A549 (cell line): Measurements from ENCODE around the gene STK17A. TPM values are rescaled to one million over a fixed set of nuclear protein-coding genes. Genes with fewer than 3 reads are reported as not detected.
A peak's percentile ranks its signal among the peaks of the same experiment; 100 is the strongest.

Source experiments
- ATAC-seq, 2 experiments: fragments of 200-7000 bp in 1 of 2; fragments of >200 bp in 1 of 2; cut with Nextera tagmentation in 1 of 2; cut with Tn5 transposase in 1 of 2; 3 replicates each; pipeline versions ENCODE4 v1.8.0 to v1.9.1; 2018 to 2020; ENCODE audit warnings: mild to moderate bottlenecking in 1 of 2, moderate library complexity in 1 of 2
- CTCF ChIA-PET: fragments of 300-600 bp; sonication (Branson Sonifier 250); formaldehyde crosslinking; extraction: SDS; loops from one replicate; lab custom pipeline; 2021; ENCODE audit warnings: antibody characterized with exemption, inconsistent platforms; lab: Yijun Ruan, JAX
- POLR2A ChIA-PET: fragments of 350-600 bp; formaldehyde crosslinking; extraction: SDS; loops from one replicate; lab custom pipeline; 2021; ENCODE audit warnings: antibody characterized with exemption, inconsistent platforms; lab: Yijun Ruan, JAX
- DNase-seq, 2 experiments: peaks; one replicate each; pipeline versions ENCODE4 v3.0.0 to v3.0.0-alpha.2; 2011 to 2016; ENCODE audit warnings: low read depth in 1 of 2, low spot score in 1 of 2
- FAIRE-seq: peaks from 2 replicates; lab custom pipeline; 2011; peaks lifted over from hg19 to GRCh38; lab: Jason Lieb, UNC
- H3K27ac ChIP-seq, 2 experiments: fragments of >200 bp; sonication (Bioruptor Twin); formaldehyde crosslinking; 3 replicates each; pipeline ENCODE4 v1.5.1; 2016 to 2017
- H3K4me1 ChIP-seq: fragments of >200 bp; sonication (Bioruptor Twin); formaldehyde crosslinking; 3 replicates; pipeline ENCODE4 v1.6.1; 2016
- H3K4me2 ChIP-seq: fragments of >200 bp; sonication (Bioruptor Twin); formaldehyde crosslinking; 3 replicates; pipeline ENCODE4 v1.6.1; 2016
- H3K4me3 ChIP-seq: fragments of >200 bp; sonication (Bioruptor Twin); formaldehyde crosslinking; 3 replicates; pipeline ENCODE4 v1.5.1; 2016
- H3K9me3 ChIP-seq: fragments of >200 bp; sonication (Bioruptor Twin); formaldehyde crosslinking; 3 replicates; pipeline ENCODE4 v1.6.1; 2016
- CBX2 ChIP-seq: fragments of 200-600 bp; sonication (generic); IDR thresholded peaks from 2 replicates; pipeline ENCODE4 v1.6.1; 2016; ENCODE audit warnings: low read depth, mild to moderate bottlenecking, borderline replicate concordance
- CEBPB ChIP-seq, 2 experiments: fragments of >200 bp in 1 of 2; sonication (Bioruptor Twin) in 1 of 2; formaldehyde crosslinking in 1 of 2; IDR thresholded peaks; 2 replicates each; pipeline ENCODE4 v1.6.1; 2012 to 2016
- CHD2 ChIP-seq: fragments of 150-350 bp; IDR thresholded peaks from 2 replicates; pipeline ENCODE4 v1.6.1; 2014; ENCODE audit warnings: low read length; ENCODE audit not compliant: partially characterized antibody
- EHF ChIP-seq: fragments of 250-450 bp; sonication (Bioruptor Pico); IDR thresholded peaks from 2 replicates; pipeline ENCODE4 v1.5.0; 2020; ENCODE audit warnings: mild to moderate bottlenecking
- FOSB ChIP-seq: fragments of 250-450 bp; sonication (Bioruptor Pico); IDR thresholded peaks from 2 replicates; pipeline ENCODE4 v1.5.0; 2020; ENCODE audit warnings: mild to moderate bottlenecking, moderate library complexity
- FOSL2 ChIP-seq, 2 experiments: fragments of 450-650 bp in 1 of 2; fragments of >200 bp in 1 of 2; sonication (Bioruptor Twin) in 1 of 2; formaldehyde crosslinking; IDR thresholded peaks; 2 replicates each; pipeline versions ENCODE4 v1.5.0 to v1.6.1; 2016 to 2020; ENCODE audit warnings: mild to moderate bottlenecking in 1 of 2, moderate library complexity in 1 of 2
- HDAC2 ChIP-seq: fragments of 200-600 bp; sonication (generic); IDR thresholded peaks from 2 replicates; pipeline ENCODE4 v1.6.1; 2016
- HOXA7 ChIP-seq: fragments of 250-450 bp; sonication (Bioruptor Pico); IDR thresholded peaks from 2 replicates; pipeline ENCODE4 v1.5.0; 2020; ENCODE audit warnings: mild to moderate bottlenecking, moderate library complexity
- HOXB5 ChIP-seq: fragments of 250-450 bp; sonication (Bioruptor Pico); IDR thresholded peaks from 2 replicates; pipeline ENCODE4 v1.5.0; 2020; ENCODE audit warnings: mild to moderate bottlenecking, moderate library complexity
- JUN ChIP-seq, 2 experiments: fragments of >200 bp; sonication (Bioruptor Twin); formaldehyde crosslinking; IDR thresholded peaks; 2 replicates in 1 of 2; 3 replicates in 1 of 2; pipeline ENCODE4 v1.6.1; 2016 to 2017
- KDM1A ChIP-seq: fragments of 200-600 bp; sonication (generic); IDR thresholded peaks from 2 replicates; pipeline ENCODE4 v1.6.1; 2016; ENCODE audit warnings: low read depth, mild to moderate bottlenecking
- MAFK ChIP-seq: fragments of 450-650 bp; IDR thresholded peaks from 2 replicates; pipeline ENCODE4 v1.6.1; 2014; ENCODE audit not compliant: partially characterized antibody
- MYC ChIP-seq: IDR thresholded peaks from 2 replicates; pipeline ENCODE4 v1.6.1; 2012; ENCODE audit warnings: mild to moderate bottlenecking, inconsistent platforms, low read length, improper control_type of control experiment, borderline replicate concordance
- PHF8 ChIP-seq: fragments of 200-600 bp; sonication (generic); IDR thresholded peaks from 2 replicates; pipeline ENCODE4 v1.6.1; 2016; ENCODE audit warnings: low read depth, mild to moderate bottlenecking, antibody characterized with exemption, moderate library complexity, borderline replicate concordance
- POLR2A ChIP-seq: IDR thresholded peaks from 2 replicates; pipeline ENCODE4 v1.6.1; 2012; ENCODE audit warnings: mild to moderate bottlenecking, low read length
- RNF2 ChIP-seq: fragments of 200-600 bp; sonication (generic); IDR thresholded peaks from 2 replicates; pipeline ENCODE4 v1.6.1; 2016; ENCODE audit warnings: low read depth, mild to moderate bottlenecking, antibody characterized with exemption, moderate library complexity, borderline replicate concordance
- TFCP2L1 ChIP-seq: fragments of 250-450 bp; sonication (Bioruptor Pico); IDR thresholded peaks from 2 replicates; pipeline ENCODE4 v1.5.0; 2021; ENCODE audit warnings: mild to moderate bottlenecking
- WGBS: methylation state at CpG from one replicate; pipeline ENCODE4 v1.1.6; 2017; ENCODE audit errors: missing lambda C conversion rate; 5-methylcytosine and 5-hydroxymethylcytosine counted together
- polyA plus RNA-seq, 4 experiments: library from polyadenylated mRNA; depleted of rRNA in 3 of 4; stranded (reverse); fragments of >200 nt; fragmentation: RNase III in 1 of 4; extraction: RNeasy Plus Mini Kit Qiagen cat#74134 plus additional on column Dnase treatment in 1 of 4; gene quantifications; 2 replicates in 3 of 4; 3 replicates in 1 of 4; pipeline ENCODE4 v1.2.3, GENCODE V29; 2011 to 2017
- TF ChIP-seq, protein P1 (sequence below): fragments of 200-600 bp; sonication (generic); IDR thresholded peaks from 2 replicates; pipeline ENCODE4 v1.6.1; 2016; ENCODE audit warnings: antibody characterized with exemption, mild to moderate bottlenecking, moderate library complexity
- TF ChIP-seq, protein P2 (sequence below): IDR thresholded peaks from 2 replicates; pipeline ENCODE4 v1.6.1; 2012
- TF ChIP-seq, protein P3 (sequence below): fragments of >200 bp; sonication (Bioruptor Twin); formaldehyde crosslinking; IDR thresholded peaks from 2 replicates; pipeline ENCODE4 v1.6.1; 2016
- TF ChIP-seq, protein P4 (sequence below): fragments of 250-450 bp; sonication (Bioruptor Pico); IDR thresholded peaks from 2 replicates; pipeline ENCODE4 v1.5.0; 2021; ENCODE audit warnings: mild to moderate bottlenecking, moderate library complexity, borderline replicate concordance
- TF ChIP-seq, protein P5 (sequence below): IDR thresholded peaks from 2 replicates; pipeline ENCODE4 v1.6.1; 2012
- TF ChIP-seq, protein P6 (sequence below): IDR thresholded peaks from 2 replicates; pipeline ENCODE4 v1.6.1; 2012; ENCODE audit warnings: low read depth, borderline replicate concordance

Gene STK17A
- polyA plus RNA-seq, 2 of the 4 experiments (the other 2 are of a cell fraction), result 27.3 to 47.5 TPM

DNA sequence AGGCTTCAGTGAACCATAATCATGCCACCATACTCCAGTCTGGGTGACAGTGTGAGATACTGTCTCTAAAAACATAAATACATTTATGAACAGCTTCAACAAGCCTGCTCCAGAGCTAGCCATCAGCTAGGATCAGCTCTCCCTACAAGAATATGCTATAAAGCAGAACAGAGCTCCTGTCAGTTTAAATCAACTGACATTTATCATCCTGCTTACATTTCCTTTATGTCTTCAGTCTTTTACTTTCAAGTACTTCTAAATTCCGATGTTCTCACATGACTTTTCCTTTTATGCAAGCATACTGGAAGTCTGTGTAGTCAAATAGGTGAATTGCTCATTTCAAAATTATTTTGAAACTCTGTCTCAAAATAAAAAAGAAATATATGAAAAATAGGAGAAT, 81.8 kb downstream of the STK17A start:
- Histone ChIP-seq H3K4me2 (no peak overlapping the region), H3K4me1 (peaks cover 67% of the 10 kb centered on the region), H3K27ac (peak overlapping the region in 1 of 2 experiments; percentile 65; a peak in 3 of 6 replicates), H3K4me3 (no peak overlapping the region), H3K9me3 (no peaks in the 10 kb centered on the region)
- ChIA-PET CTCF (interaction anchor here (1.5 to 2.0 kb wide), 3 partner anchors 9 to 82 kb away, joined by 5 to 6 read pairs (median 5); partner anchors contain the start of gene STK17A), POLR2A (no interaction called here)
- ATAC-seq, result no peak
- FAIRE-seq, result no peak
- WGBS, result 66% methylated on average over 1 of the region's 1 CpG
- DNase-seq, result no peak
- TF ChIP-seq HOXB5 (CRISPR knock-in tag), result no peak
- TF ChIP-seq, protein P1, sequence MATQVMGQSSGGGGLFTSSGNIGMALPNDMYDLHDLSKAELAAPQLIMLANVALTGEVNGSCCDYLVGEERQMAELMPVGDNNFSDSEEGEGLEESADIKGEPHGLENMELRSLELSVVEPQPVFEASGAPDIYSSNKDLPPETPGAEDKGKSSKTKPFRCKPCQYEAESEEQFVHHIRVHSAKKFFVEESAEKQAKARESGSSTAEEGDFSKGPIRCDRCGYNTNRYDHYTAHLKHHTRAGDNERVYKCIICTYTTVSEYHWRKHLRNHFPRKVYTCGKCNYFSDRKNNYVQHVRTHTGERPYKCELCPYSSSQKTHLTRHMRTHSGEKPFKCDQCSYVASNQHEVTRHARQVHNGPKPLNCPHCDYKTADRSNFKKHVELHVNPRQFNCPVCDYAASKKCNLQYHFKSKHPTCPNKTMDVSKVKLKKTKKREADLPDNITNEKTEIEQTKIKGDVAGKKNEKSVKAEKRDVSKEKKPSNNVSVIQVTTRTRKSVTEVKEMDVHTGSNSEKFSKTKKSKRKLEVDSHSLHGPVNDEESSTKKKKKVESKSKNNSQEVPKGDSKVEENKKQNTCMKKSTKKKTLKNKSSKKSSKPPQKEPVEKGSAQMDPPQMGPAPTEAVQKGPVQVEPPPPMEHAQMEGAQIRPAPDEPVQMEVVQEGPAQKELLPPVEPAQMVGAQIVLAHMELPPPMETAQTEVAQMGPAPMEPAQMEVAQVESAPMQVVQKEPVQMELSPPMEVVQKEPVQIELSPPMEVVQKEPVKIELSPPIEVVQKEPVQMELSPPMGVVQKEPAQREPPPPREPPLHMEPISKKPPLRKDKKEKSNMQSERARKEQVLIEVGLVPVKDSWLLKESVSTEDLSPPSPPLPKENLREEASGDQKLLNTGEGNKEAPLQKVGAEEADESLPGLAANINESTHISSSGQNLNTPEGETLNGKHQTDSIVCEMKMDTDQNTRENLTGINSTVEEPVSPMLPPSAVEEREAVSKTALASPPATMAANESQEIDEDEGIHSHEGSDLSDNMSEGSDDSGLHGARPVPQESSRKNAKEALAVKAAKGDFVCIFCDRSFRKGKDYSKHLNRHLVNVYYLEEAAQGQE, result no peak
- no peak for TF ChIP-seq EHF (CRISPR knock-in tag)
- TF ChIP-seq KDM1A, result no peak
- TF ChIP-seq FOSB (CRISPR knock-in tag), result no peak
- TF ChIP-seq RNF2, result no peak
- no peak for TF ChIP-seq TFCP2L1 (CRISPR knock-in tag)
- TF ChIP-seq, protein P2, sequence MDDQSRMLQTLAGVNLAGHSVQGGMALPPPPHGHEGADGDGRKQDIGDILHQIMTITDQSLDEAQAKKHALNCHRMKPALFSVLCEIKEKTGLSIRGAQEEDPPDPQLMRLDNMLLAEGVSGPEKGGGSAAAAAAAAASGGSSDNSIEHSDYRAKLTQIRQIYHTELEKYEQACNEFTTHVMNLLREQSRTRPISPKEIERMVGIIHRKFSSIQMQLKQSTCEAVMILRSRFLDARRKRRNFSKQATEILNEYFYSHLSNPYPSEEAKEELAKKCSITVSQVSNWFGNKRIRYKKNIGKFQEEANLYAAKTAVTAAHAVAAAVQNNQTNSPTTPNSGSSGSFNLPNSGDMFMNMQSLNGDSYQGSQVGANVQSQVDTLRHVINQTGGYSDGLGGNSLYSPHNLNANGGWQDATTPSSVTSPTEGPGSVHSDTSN, result no peak
- no peak for TF ChIP-seq HOXA7 (CRISPR knock-in tag)
- TF ChIP-seq JUN (IDR thresholded peaks at IDR 0.05), result no peak
- TF ChIP-seq CBX2, result no peak
- no peak for TF ChIP-seq MYC
- TF ChIP-seq, protein P3, sequence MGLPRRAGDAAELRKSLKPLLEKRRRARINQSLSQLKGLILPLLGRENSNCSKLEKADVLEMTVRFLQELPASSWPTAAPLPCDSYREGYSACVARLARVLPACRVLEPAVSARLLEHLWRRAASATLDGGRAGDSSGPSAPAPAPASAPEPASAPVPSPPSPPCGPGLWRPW, result no peak
- no peak for TF ChIP-seq POLR2A
- no peak for TF ChIP-seq MAFK
- TF ChIP-seq HDAC2, result no peak

DNA sequence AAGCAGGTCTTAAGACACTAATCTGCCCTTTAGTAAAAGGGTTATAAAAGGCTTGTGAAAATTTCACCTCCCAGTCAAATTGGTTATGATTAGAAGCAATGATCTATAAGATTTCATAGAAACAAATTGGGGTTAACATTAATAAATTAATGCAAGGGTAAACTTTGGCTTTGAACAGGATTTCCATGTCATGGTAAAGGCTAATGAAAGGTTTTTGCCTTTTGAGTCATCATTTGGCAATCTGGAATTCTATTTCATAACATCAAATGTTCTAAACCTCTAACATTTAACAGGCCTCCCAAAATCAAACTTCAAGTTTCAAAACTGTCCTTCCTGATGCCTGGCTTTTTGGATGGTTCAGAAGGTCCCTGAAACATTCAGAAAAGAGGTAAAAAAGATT, 84.0 kb downstream of the STK17A start:
- FAIRE-seq (no peak), DNase-seq (no peak)
- Histone ChIP-seq H3K9me3 (peaks cover 5% of the 10 kb centered on the region; the same call in 1 of the 3 replicates), H3K27ac (peak overlapping the region; percentile 67 to 85; a peak in 4 of 6 replicates), H3K4me3 (no peak overlapping the region), H3K4me2 (peak overlapping the region; percentile 67)
- CTCF ChIA-PET, result interaction anchor here (1.3 kb wide), 1 partner anchor 84 kb away, joined by 4 read pairs; the partner anchor contains the start of gene STK17A
- POLR2A ChIA-PET, result no interaction called here
- TF ChIP-seq KDM1A (no peak), FOSL2 (IDR thresholded peaks at IDR 0.05) (no peak), FOSL2 (CRISPR knock-in tag; IDR thresholded peaks at IDR 0.05) (peak; percentile 48; the same call in 1 of the 2 replicates), CEBPB (IDR thresholded peaks at IDR 0.05) (peak; percentile 29 to 62; a peak in 2 of 4 replicates), PHF8 (no peak), CHD2 (no peak), HDAC2 (no peak), RNF2 (no peak)
- TF ChIP-seq, protein P3, result no peak
- TF ChIP-seq, protein P4, sequence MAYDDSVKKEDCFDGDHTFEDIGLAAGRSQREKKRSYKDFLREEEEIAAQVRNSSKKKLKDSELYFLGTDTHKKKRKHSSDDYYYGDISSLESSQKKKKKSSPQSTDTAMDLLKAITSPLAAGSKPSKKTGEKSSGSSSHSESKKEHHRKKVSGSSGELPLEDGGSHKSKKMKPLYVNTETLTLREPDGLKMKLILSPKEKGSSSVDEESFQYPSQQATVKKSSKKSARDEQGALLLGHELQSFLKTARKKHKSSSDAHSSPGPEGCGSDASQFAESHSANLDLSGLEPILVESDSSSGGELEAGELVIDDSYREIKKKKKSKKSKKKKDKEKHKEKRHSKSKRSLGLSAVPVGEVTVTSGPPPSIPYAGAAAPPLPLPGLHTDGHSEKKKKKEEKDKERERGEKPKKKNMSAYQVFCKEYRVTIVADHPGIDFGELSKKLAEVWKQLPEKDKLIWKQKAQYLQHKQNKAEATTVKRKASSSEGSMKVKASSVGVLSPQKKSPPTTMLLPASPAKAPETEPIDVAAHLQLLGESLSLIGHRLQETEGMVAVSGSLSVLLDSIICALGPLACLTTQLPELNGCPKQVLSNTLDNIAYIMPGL, result no peak
- TF ChIP-seq, protein P5, sequence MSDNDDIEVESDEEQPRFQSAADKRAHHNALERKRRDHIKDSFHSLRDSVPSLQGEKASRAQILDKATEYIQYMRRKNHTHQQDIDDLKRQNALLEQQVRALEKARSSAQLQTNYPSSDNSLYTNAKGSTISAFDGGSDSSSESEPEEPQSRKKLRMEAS, result no peak
- TF ChIP-seq, protein P6, sequence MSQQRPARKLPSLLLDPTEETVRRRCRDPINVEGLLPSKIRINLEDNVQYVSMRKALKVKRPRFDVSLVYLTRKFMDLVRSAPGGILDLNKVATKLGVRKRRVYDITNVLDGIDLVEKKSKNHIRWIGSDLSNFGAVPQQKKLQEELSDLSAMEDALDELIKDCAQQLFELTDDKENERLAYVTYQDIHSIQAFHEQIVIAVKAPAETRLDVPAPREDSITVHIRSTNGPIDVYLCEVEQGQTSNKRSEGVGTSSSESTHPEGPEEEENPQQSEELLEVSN, result no peak
- TF ChIP-seq, all 56 proteins: peak for 2
- ATAC-seq, result no peak
- H3K4me1 ChIP-seq, result peaks cover 69% of the 10 kb centered on the region
